Measurements from ENCODE around the gene MSH5.

GRCh38 chr6:31792090-31792374 is 52.2 kb downstream of the MSH5 start:
- no peak for TF ChIP-seq POLR2A (IDR thresholded peaks at IDR 0.05)
- TF ChIP-seq, protein P1, sequence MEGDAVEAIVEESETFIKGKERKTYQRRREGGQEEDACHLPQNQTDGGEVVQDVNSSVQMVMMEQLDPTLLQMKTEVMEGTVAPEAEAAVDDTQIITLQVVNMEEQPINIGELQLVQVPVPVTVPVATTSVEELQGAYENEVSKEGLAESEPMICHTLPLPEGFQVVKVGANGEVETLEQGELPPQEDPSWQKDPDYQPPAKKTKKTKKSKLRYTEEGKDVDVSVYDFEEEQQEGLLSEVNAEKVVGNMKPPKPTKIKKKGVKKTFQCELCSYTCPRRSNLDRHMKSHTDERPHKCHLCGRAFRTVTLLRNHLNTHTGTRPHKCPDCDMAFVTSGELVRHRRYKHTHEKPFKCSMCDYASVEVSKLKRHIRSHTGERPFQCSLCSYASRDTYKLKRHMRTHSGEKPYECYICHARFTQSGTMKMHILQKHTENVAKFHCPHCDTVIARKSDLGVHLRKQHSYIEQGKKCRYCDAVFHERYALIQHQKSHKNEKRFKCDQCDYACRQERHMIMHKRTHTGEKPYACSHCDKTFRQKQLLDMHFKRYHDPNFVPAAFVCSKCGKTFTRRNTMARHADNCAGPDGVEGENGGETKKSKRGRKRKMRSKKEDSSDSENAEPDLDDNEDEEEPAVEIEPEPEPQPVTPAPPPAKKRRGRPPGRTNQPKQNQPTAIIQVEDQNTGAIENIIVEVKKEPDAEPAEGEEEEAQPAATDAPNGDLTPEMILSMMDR (IDR thresholded peaks at IDR 0.05) = no peak
- no peak for TF ChIP-seq POLR2AphosphoS5 (IDR thresholded peaks at IDR 0.05)
- no peak for TF ChIP-seq EP300 (IDR thresholded peaks at IDR 0.05)
